ENCODE results near the gene CHAT. TPM values are rescaled to one million over a fixed set of nuclear protein-coding genes. Genes with fewer than 3 reads are reported as not detected.
A peak's percentile ranks its signal among the peaks of the same experiment; 100 is the strongest.

The CHAT gene
- total RNA-seq, 1 experiment from 2014 or later: 0.18 TPM

- peaks cover 4% of the 10 kb centered on the region; the same call in 1 of the 2 replicates for H3K4me1 ChIP-seq
- BruUV-seq (replicated peaks): no TSS peak
- intact Hi-C loops (cut with micrococcal nuclease; ENCODE audit: unreplicated experiment): no loop called here
- Mint-ChIP-seq H3K27ac (ENCODE audit: unreplicated experiment) (no peak overlapping the region), H3K4me1 (ENCODE audit: low read depth, unreplicated experiment) (peaks cover 6% of the 10 kb centered on the region), H3K36me3 (ENCODE audit: insufficient read depth, unreplicated experiment) (no peaks in the 10 kb centered on the region), H3K9me3 (ENCODE audit: unreplicated experiment) (no peaks in the 10 kb centered on the region), H3K27me3 (ENCODE audit: insufficient read depth, unreplicated experiment) (peaks cover 17% of the 10 kb centered on the region), H3K4me3 (ENCODE audit: unreplicated experiment) (no peak overlapping the region)
- DNase-seq: peak in 1 of 2 experiments; percentile 22
- peaks cover 10% of the 10 kb centered on the region; the same call in 1 of the 2 replicates for H3K9me3 ChIP-seq
- H3K4me3 ChIP-seq (ENCODE audit: low read depth, low read length): no peak overlapping the region
- no peaks in the 10 kb centered on the region for H3K27me3 ChIP-seq (replicated peaks; ENCODE audit: control insufficient read depth, insufficient read depth, low read length)
- TF ChIP-seq CTCF (IDR thresholded peaks at IDR 0.05; ENCODE audit: insufficient read depth in 1 of 2, low read depth in 1 of 2, low read length in 1 of 2, severe bottlenecking in 1 of 2, unreplicated experiment in 1 of 2): no peak
- CTCF ChIA-PET: no interaction called here
- POLR2A ChIA-PET: no interaction called here
- no peaks in the 10 kb centered on the region for H3K36me3 ChIP-seq (ENCODE audit: control insufficient read depth, insufficient read depth, low read length)
Observed at GRCh38 chr10:49609006-49609282, 4.9 kb upstream of the CHAT start.

GRCh38 chr10:49609283-49610113 is 4.3 kb upstream of the CHAT start:
- Histone ChIP-seq H3K9me3 (peaks cover 10% of the 10 kb centered on the region; the same call in 1 of the 2 replicates), H3K36me3 (ENCODE audit: control insufficient read depth, insufficient read depth, low read length) (no peaks in the 10 kb centered on the region), H3K4me3 (ENCODE audit: low read depth, low read length) (no peak overlapping the region), H3K27me3 (replicated peaks; ENCODE audit: control insufficient read depth, insufficient read depth, low read length) (no peaks in the 10 kb centered on the region; the same call in 1 of the 2 replicates), H3K4me1 (peaks cover 4% of the 10 kb centered on the region; the same call in 1 of the 2 replicates)
- intact Hi-C loops (cut with micrococcal nuclease; ENCODE audit: unreplicated experiment): no loop called here
- H3K9me3 Mint-ChIP-seq (ENCODE audit: unreplicated experiment): no peaks in the 10 kb centered on the region
- peaks cover 18% of the 10 kb centered on the region for H3K27me3 Mint-ChIP-seq (ENCODE audit: insufficient read depth, unreplicated experiment)
- no peak overlapping the region for H3K4me3 Mint-ChIP-seq (ENCODE audit: unreplicated experiment)
- no peaks in the 10 kb centered on the region for H3K36me3 Mint-ChIP-seq (ENCODE audit: insufficient read depth, unreplicated experiment)
- H3K27ac Mint-ChIP-seq (ENCODE audit: unreplicated experiment): no peak overlapping the region
- CTCF ChIA-PET: no interaction called here
- POLR2A ChIA-PET: no interaction called here
- peaks cover 6% of the 10 kb centered on the region for H3K4me1 Mint-ChIP-seq (ENCODE audit: low read depth, unreplicated experiment)
- no TSS peak for BruUV-seq (replicated peaks)
- DNase-seq: peak in 1 of 2 experiments; percentile 35
- no peak for TF ChIP-seq CTCF (IDR thresholded peaks at IDR 0.05; ENCODE audit: insufficient read depth in 1 of 2, low read depth in 1 of 2, low read length in 1 of 2, severe bottlenecking in 1 of 2, unreplicated experiment in 1 of 2)

GRCh38 chr10:49610114-49610457 is 3.8 kb upstream of the CHAT start, which contains the start of gene SLC18A3:
Gene SLC18A3, plus strand, starts transcription at chr10:49610310. Its CDS starts 431 bp downstream, at chr10:49610741.
- CTCF ChIA-PET: no interaction called here
- no peak within 1 kb of the TSS for H3K27ac Mint-ChIP-seq (ENCODE audit: unreplicated experiment)

More at GRCh38 chr10:49610114-49610457, 3.8 kb upstream of the CHAT start, which contains the start of gene SLC18A3:
- no peaks in the 10 kb centered on the region for H3K9me3 Mint-ChIP-seq (ENCODE audit: unreplicated experiment)
- H3K9me3 ChIP-seq: peaks cover 10% of the 10 kb centered on the region; the same call in 1 of the 2 replicates
- H3K36me3 Mint-ChIP-seq (ENCODE audit: insufficient read depth, unreplicated experiment): no peaks in the 10 kb centered on the region
- peaks cover 6% of the 10 kb centered on the region for H3K4me1 Mint-ChIP-seq (ENCODE audit: low read depth, unreplicated experiment)
- H3K4me3 Mint-ChIP-seq (ENCODE audit: unreplicated experiment): no peak within 1 kb of the TSS
- H3K27me3 Mint-ChIP-seq (ENCODE audit: insufficient read depth, unreplicated experiment): peaks cover 19% of the 10 kb centered on the region
- H3K36me3 ChIP-seq (ENCODE audit: control insufficient read depth, insufficient read depth, low read length): no peaks in the 10 kb centered on the region
- intact Hi-C loops (cut with micrococcal nuclease; ENCODE audit: unreplicated experiment): no loop called here
- TF ChIP-seq CTCF (IDR thresholded peaks at IDR 0.05; ENCODE audit: insufficient read depth in 1 of 2, low read depth in 1 of 2, low read length in 1 of 2, severe bottlenecking in 1 of 2, unreplicated experiment in 1 of 2): no peak
- peak in 1 of 2 experiments; percentile 14 for DNase-seq
- H3K4me1 ChIP-seq: peaks cover 4% of the 10 kb centered on the region; the same call in 1 of the 2 replicates
- H3K27me3 ChIP-seq (replicated peaks; ENCODE audit: control insufficient read depth, insufficient read depth, low read length): no peaks in the 10 kb centered on the region; the same call in 1 of the 2 replicates
- POLR2A ChIA-PET: no interaction called here
- BruUV-seq (replicated peaks): no TSS peak
- H3K4me3 ChIP-seq (ENCODE audit: low read depth, low read length): no peak within 1 kb of the TSS

Data from Caco-2 (cell line).